HCT116 (cell line): ENCODE results near the gene ZNF611.

Source experiments
- CTCF ChIP-seq, 3 experiments: fragments of 200-600 bp in 1 of 3; sonication (generic) in 1 of 3; IDR thresholded peaks in 2 of 3; conservative IDR thresholded peaks in 1 of 3; 2 replicates each; pipeline ENCODE4 v1.5.1; 2012 to 2017; ENCODE audit warnings: low read depth in 2 of 3, low read length in 2 of 3, antibody characterized with exemption in 1 of 3, borderline replicate concordance in 1 of 3, control low read depth in 1 of 3, mild to moderate bottlenecking in 1 of 3, mixed read lengths in 1 of 3, mixed run types in 1 of 3, moderate library complexity in 1 of 3; ENCODE audit not compliant: insufficient read depth in 1 of 3
- POLR2A ChIP-seq: IDR thresholded peaks from 2 replicates; pipeline ENCODE4 v1.7.0; 2011; ENCODE audit warnings: borderline replicate concordance; ENCODE audit not compliant: insufficient read depth, insufficient read length; ENCODE audit errors: extremely low read depth
- POLR2AphosphoS5 ChIP-seq: IDR thresholded peaks from 2 replicates; pipeline ENCODE4 v1.6.1; 2011; ENCODE audit warnings: mild to moderate bottlenecking, low read depth, low read length, moderate library complexity
- REST ChIP-seq: IDR thresholded peaks from 2 replicates; pipeline ENCODE4 v1.6.1; 2012; ENCODE audit warnings: low read depth

- TF ChIP-seq POLR2A, result no peak
- no peak for TF ChIP-seq CTCF (IDR thresholded peaks at IDR 0.05 in 2 of 3, conservative IDR thresholded peaks at IDR 0.05 in 1 of 3; ENCODE audit: borderline replicate concordance in 1 of 3, insufficient read depth in 1 of 3, low read depth in 2 of 3, low read length in 2 of 3)
- no peak for TF ChIP-seq REST
- TF ChIP-seq POLR2AphosphoS5, result no peak
Observed at GRCh38 chr19:52662631-52663030, 72.2 kb downstream of the ZNF611 start.
